Left lung (tissue), 10 donors: ENCODE data around the gene DEGS2. TPM values are rescaled to one million over a fixed set of nuclear protein-coding genes. Genes with fewer than 3 reads are reported as not detected.

ENCODE experiments used
- ATAC-seq: fragments of 200-7000 bp; cut with Tn5 transposase; one replicate; pipeline ENCODE4 v1.9.1; 2020; ENCODE audit warnings: moderate library complexity
- DNase-seq, 4 donors: peaks; one replicate each; pipeline ENCODE4 v3.0.0-alpha.2; 2013 to 2020
- H3K27ac ChIP-seq, 2 donors: fragments of 200-600 bp; sonication (generic) in 1 of 2; one replicate each; pipeline versions ENCODE4 v1.5.0 to v1.8.0; 2020 to 2021
- H3K27me3 ChIP-seq, 2 donors: fragments of 200-600 bp; sonication (generic) in 1 of 2; one replicate each; pipeline versions ENCODE4 v1.5.0 to v1.8.0; 2020 to 2021
- H3K36me3 ChIP-seq, 2 donors: fragments of 200-600 bp; sonication (generic) in 1 of 2; one replicate each; pipeline versions ENCODE4 v1.5.0 to v1.8.0; 2020 to 2021
- H3K4me1 ChIP-seq, 2 donors: fragments of 200-600 bp; one replicate each; pipeline ENCODE4 v1.8.0; 2021
- H3K4me3 ChIP-seq, 2 donors: fragments of 200-600 bp; sonication (generic) in 1 of 2; one replicate each; pipeline versions ENCODE4 v1.5.0 to v1.8.0; 2020 to 2021; ENCODE audit warnings: mild to moderate bottlenecking in 1 of 2
- H3K9me3 ChIP-seq, 2 donors: fragments of 200-600 bp; sonication (generic) in 1 of 2; one replicate each; pipeline versions ENCODE4 v1.5.0 to v1.8.0; 2020 to 2021
- CTCF ChIP-seq, 2 donors: fragments of 200-600 bp; sonication (generic) in 1 of 2; IDR thresholded peaks; one replicate each; pipeline versions ENCODE4 v1.5.0 to v1.8.0; 2021; ENCODE audit warnings: antibody characterized with exemption in 2 of 2
- intact Hi-C, 2 donors: fragments of 100-400 bp; cut with DNase I; formaldehyde crosslinking; loops; one replicate each; pipeline versions ENCODE4 v1.11.2 to v1.14.2; 2022
- polyA plus RNA-seq, 6 donors: library from polyadenylated mRNA; unstranded; fragments of 120-200 nt; gene quantifications; one replicate each; pipeline ENCODE4 v1.2.1, GENCODE V29; 2013; ENCODE audit not compliant: insufficient read length in 6 of 6
- total RNA-seq, 2 donors: library from RNA; stranded (reverse); fragmentation: NEBNext Ultra II Directional; extraction: Animal tissue kit (Norgen Biotek cat#: 25700); gene quantifications; one replicate each; pipeline ENCODE4 v1.2.1, GENCODE V29; 2021
- donor health status: DM: no; HTN: yes; CAD: no.
- donor health status: DM: no; HTN: no; CAD: no.

Gene DEGS2
- total and polyA plus RNA-seq, 8 donors, result 2.0 to 8.3 (median 5.6) TPM

- intact Hi-C loops, result loop anchor here in 1 of 2 donors (10.0 kb wide), 1 partner anchor 66 kb away; no protein-coding TSS in a partner anchor
- DNase-seq, result no peak
- no peak for TF ChIP-seq CTCF (IDR thresholded peaks at IDR 0.05)
Measured at GRCh38 chr14:100119251-100119650, 40.2 kb downstream of the DEGS2 start.

DNA sequence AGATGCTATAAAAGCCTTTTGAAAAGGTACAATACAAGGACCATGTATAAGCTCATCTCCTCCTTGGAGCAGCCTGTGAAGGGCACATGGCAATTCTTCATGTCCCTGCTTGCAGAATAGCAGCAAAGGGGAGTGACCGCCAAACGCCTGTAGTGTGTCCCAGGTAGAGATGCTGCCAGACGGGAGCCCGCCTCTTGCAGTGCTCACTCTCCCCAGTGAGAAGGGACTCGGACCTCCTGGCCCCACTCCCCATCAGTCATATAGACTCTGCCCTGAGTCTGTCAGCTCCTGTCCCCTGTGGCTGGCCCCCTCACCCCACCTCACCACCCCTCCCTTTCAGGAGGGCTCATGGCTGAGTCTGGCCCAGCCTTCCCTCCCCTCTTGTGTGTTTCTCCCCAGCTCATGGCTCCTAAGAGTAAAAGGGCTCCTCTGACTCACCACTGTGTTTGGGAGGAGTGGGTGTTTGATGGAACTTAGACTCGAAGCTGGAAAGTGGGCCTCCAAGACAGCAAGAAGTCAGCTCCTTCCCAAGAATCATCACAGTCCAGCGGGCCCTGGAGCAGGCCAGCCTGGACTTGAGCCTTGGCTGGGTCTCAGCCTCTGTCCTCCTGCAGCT lies 40.9 kb downstream of the DEGS2 start:
- no peaks in the 10 kb centered on the region for H3K9me3 ChIP-seq
- no peak overlapping the region for H3K4me3 ChIP-seq
- H3K4me1 ChIP-seq, result no peaks in the 10 kb centered on the region
- peaks cover 0 to 19% of the 10 kb centered on the region in 2 donors for H3K36me3 ChIP-seq
- H3K27me3 ChIP-seq, result no peaks in the 10 kb centered on the region
- intact Hi-C loops, result loop anchor here in 1 of 2 donors (10.0 kb wide), 1 partner anchor 66 kb away; no protein-coding TSS in a partner anchor
- no peak overlapping the region for H3K27ac ChIP-seq
- DNase-seq (no peak), ATAC-seq (no peak)
- TF ChIP-seq CTCF (IDR thresholded peaks at IDR 0.05), result no peak

More at GRCh38 chr14:100119251-100119650, 40.2 kb downstream of the DEGS2 start:
- Histone ChIP-seq H3K9me3 (no peaks in the 10 kb centered on the region), H3K4me1 (no peaks in the 10 kb centered on the region), H3K4me3 (no peak overlapping the region), H3K36me3 (peaks cover 0 to 27% of the 10 kb centered on the region in 2 donors), H3K27ac (no peak overlapping the region), H3K27me3 (no peaks in the 10 kb centered on the region)
- ATAC-seq, result no peak

DNA sequence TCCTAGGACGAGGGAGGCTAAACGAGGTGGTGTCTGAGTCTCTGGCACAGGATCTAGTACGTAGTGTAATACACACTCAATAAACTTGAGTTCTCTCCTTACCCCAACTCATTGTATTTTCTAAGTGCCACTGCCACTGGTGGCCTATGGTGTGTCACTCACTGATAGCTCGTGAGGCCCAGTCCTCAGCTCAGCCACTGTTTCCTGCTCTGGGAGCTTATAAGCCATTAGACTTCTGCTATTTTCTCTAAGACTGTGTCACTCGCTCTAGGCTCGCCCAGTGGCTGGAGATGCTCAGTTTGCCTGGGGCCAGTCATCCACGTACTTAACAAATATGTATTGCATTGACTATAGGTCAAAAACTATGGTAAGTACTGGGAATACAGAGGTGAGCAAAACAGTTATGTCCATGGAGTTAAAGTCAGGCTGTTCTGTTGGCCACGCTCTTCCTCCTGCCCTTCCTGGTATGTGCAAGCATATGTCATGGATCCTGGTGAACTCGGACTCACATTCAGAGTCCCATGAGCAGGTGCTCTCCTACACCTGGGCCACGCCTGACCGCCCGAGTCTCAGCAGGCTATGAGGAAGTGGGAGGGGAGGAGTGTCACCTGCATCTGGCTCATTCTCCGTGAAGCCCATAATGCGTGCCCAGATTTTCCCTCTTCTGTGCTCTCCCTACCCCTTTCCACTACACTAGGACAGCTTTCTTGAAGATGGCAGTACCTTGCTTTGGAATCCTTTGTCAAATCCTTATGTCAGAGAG lies 41.6 kb downstream of the DEGS2 start:
- no peak for TF ChIP-seq CTCF (IDR thresholded peaks at IDR 0.05)
- Histone ChIP-seq H3K9me3 (no peaks in the 10 kb centered on the region), H3K4me3 (no peak overlapping the region), H3K27me3 (no peaks in the 10 kb centered on the region), H3K27ac (no peak overlapping the region), H3K4me1 (no peaks in the 10 kb centered on the region), H3K36me3 (peaks cover 0 to 14% of the 10 kb centered on the region in 2 donors)
- no peak for DNase-seq
- intact Hi-C loops, result loop anchor here in 1 of 2 donors (10.0 kb wide), 1 partner anchor 67 kb away; no protein-coding TSS in a partner anchor
- no peak for ATAC-seq

- Histone ChIP-seq H3K9me3 (no peaks in the 10 kb centered on the region), H3K36me3 (peaks cover 0 to 14% of the 10 kb centered on the region in 2 donors), H3K27me3 (no peaks in the 10 kb centered on the region), H3K4me3 (no peak overlapping the region), H3K4me1 (no peaks in the 10 kb centered on the region), H3K27ac (no peak overlapping the region)
- DNase-seq, result no peak
- TF ChIP-seq CTCF (IDR thresholded peaks at IDR 0.05), result no peak
- intact Hi-C loops, result loop anchor here in 1 of 2 donors (10.0 kb wide), 1 partner anchor 68 kb away; no protein-coding TSS in a partner anchor
- ATAC-seq, result no peak
Measured at GRCh38 chr14:100117026-100117425, 42.4 kb downstream of the DEGS2 start.

DNA sequence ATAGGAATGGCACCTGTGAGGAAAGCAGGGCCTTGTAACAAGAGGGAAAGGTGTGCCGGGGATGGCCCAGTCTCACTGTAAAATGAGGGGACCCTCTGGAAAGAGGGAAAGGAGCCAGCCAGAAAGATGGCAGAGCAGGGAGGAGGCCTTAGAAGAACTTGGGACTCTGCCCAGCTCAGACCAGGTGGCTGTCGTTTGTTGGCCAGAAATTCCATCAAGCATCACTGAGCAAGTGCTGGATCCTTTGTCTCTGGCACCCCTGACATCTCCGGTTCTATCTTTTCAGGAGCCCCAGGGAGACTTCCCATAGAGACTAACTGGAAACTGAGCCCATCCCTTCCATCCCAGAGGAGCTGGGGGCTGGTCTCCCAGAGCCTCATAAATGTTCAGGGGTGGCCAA lies 43.3 kb downstream of the DEGS2 start:
- ATAC-seq (no peak), DNase-seq (no peak)
- intact Hi-C loops, result loop anchor here in 1 of 2 donors (10.0 kb wide), 1 partner anchor 69 kb away; no protein-coding TSS in a partner anchor
- no peak overlapping the region for H3K4me3 ChIP-seq
- no peak for TF ChIP-seq CTCF (IDR thresholded peaks at IDR 0.05)
- no peaks in the 10 kb centered on the region for H3K4me1 ChIP-seq
- no peak overlapping the region for H3K27ac ChIP-seq
- H3K36me3 ChIP-seq, result peaks cover 0 to 14% of the 10 kb centered on the region in 2 donors
- no peaks in the 10 kb centered on the region for H3K9me3 ChIP-seq
- no peaks in the 10 kb centered on the region for H3K27me3 ChIP-seq
